Stimulated activated CD8-positive, alpha-beta memory T cell treated with anti-CD3 and anti-CD28 coated beads, Interleukin-15, amount 100 ng/mL, for 1 hour (primary cell): ENCODE data around the gene SPARCL1.
"Not testable (repeated sequence)": the region's sequence is repeated elsewhere in the genome, so short reads cannot be mapped to it uniquely, and the experiment has no call there.

ENCODE experiments used
- DNase-seq: peaks from one replicate; pipeline ENCODE4 v3.0.0-alpha.2; 2020; ENCODE audit warnings: low read depth

SPARCL1 gene

DNA sequence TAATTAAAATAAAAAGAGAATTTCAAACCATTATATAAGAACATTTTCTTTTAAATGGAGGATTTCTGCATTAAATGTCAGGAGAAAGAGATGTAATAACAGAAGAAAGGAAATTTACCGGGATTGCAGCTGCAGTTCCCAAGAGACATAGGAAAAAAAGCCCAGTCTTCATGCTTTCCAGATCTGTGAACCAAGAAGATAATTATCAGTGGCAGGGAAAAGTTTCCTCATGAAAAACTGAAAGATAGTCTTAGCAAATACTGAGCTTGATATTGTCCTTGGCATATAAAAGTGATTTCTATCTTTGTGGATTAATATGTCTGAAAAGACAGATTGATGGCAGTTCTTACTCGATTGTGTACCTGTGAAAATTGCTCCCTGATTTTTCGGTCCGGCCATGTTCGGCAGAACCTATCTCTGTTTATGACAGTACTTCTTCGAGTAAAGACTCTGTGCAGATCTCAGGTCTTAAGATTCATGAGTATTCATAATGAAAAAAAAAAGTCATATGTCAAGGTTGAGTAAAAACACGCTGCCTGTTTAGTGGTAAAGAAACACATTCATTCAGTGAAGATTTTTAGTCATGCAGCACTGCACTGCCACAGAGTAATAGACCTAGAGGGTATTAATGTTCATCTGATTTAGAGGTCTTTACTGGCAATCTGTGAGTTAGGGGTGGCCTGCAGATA is 29.6 kb downstream of the SPARCL1 start:
- no peak for DNase-seq

DNA sequence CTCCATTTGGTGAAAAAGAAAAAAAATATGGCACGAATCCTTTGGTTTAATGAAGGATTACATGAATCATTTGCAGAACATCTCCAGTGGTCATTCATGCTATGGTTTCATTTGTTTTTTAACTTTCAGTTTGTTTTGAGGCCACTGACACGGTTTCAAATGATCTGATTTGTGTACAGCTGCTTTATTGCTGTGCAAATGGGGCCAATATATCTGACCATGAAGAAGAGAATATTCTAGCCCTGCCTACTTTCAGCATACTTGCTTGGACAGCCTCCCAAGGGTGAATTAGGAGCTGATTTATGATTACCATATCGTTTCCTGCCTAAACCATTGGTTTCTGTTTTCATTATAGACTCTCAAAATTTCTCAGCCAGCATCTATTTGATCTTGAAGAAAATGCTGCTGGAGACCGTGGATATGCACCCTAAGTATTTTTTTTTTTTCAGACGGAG is 30.7 kb downstream of the SPARCL1 start:
- no peak for DNase-seq

DNA sequence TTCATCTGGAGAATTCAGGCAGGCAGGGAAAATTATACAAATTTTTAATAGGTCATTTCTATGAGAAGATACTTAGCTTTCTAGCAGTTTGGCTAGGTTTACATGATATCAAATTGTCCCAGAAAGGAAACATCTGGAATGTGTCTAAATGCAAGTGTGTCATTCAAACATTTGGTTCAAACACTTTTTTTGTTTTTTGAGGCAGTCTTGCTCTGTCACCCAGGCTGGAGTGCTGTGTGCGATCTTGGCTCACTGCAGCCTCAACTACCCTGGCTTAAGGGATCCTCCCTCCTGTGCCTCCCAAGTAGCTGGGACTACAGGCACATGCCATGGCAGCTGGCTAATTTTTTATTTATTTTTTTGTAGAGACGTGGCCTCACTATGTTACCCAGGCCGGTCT is 31.6 kb downstream of the SPARCL1 start:
- no peak for DNase-seq

DNA sequence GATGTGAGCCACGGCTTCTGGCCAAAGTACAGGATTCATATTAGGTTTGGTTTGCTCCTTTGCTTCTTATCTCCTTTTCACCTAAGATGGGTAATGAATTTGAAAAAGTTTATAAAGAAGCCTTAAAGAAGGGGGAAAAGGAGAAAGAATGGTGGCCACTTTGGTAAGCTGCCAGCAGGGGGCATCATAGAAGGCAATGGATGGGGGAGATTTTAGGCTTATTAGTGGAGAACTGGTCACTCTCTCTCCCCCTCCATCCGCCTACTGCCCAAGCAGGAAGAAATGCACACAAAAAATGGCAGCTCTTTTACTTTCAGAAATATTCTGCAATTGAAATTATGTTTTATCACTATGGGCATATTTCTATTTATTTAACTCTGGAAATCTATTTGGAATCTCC is 32.0 kb downstream of the SPARCL1 start:
- DNase-seq: no peak

DNA sequence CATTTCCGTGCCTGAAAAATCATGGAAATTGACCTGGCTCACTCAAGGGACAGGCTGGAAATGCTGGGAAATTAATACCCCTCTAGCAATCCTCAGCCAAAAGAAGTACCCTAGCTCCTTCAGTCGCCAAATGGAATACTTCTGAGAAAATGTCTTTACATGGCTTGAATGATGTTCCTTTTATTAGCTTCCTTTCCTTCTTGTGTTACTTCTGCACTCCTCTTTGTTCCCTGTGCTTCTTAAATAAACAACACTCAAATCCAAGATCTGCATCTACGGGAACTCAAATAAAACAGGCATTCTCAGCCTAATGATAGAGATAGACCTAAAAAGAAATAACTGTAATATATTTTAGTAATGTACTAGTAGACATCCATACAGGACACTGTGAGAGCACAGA is 36.1 kb downstream of the SPARCL1 start:
- no peak for DNase-seq

DNA sequence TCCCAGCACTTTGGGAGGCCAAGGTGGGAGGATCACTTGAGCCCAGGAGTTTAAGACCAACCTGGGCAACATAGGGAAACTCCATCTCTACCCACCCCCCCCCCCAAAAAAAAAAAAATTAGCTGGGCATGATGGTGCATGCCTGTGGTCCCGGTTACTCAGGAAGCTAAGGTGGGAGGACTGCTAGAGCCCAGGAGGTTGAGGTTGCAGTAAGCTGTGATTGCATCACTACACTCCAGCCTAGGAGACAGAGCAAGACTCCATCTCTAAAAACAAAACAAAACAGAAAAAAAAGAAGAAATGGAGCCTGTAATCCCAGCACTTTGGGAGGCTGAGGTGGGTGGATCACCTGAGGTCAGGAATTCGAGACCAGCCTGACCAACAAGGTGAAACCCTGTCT is 37.3 kb downstream of the SPARCL1 start:
- DNase-seq: not testable (repeated sequence)

DNA sequence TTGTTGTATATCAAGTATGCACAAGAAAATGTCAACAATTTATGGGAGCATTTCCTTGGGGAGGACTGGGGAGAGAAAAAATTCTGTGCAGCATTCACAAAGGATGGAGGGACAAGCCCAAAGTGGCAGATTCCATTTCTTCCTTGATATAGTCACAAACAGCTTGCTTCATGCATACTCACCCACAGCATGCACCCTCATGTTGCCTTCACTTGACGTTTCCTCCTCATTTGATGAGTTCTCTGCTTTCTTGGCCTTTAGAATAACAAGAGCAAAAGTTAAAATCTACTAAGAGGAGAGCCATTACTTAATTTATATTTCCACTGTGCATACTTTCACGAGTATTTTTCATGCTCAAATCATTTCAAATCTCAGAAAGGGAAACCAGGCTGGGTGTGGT is 37.7 kb downstream of the SPARCL1 start:
- DNase-seq: no peak

DNA sequence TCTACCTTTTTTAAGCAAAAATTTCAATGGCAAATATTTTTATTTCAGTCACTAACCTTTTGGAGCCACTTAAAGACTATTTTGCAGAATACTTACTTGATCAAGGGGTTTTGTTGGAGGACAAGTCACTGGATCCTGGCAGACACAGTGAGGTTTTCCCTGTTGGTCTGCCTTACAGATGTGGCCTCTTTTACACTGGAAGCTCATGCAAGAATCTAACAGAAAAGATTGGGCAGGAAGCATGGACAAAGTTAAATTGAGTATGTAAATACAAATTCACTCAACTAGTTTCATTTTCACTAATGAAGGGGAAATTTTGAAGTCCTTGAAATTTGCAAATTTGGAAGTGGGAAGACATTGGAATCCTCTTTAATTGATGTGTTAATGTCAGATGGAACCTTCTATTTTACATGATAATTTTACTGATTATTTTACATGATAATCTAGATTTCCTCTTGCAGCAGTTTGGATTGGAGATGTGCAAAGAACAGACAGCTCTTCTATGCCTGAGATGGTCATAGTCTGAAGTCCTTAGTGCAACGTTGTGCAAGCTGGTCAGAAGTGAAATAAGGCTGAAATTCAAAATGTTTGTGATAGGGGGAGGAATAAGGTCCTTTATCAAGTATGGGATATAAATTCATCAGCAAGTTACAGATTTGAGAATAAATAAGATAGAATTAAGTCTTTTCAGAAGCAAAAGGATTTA is 38.4 kb downstream of the SPARCL1 start:
- no peak for DNase-seq

DNA sequence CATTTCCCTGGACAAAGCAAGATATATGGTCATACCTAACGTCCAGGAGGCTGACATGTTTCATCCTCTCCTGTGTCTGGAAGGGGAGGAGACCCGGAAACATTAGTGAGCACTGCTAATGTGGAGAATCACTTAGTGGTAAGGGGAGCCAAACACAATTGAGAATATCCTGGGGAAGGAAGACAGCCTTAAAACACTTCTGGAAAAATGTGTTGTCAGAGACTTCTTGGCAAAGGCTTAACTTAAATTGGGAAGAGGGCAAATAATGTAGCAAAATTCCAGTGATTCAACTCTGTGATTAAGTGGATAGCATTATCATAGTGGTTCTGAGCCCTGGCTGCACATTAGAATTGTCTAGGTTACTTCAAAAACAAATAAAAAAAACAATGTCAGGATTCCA is 39.5 kb downstream of the SPARCL1 start:
- DNase-seq: no peak

DNA sequence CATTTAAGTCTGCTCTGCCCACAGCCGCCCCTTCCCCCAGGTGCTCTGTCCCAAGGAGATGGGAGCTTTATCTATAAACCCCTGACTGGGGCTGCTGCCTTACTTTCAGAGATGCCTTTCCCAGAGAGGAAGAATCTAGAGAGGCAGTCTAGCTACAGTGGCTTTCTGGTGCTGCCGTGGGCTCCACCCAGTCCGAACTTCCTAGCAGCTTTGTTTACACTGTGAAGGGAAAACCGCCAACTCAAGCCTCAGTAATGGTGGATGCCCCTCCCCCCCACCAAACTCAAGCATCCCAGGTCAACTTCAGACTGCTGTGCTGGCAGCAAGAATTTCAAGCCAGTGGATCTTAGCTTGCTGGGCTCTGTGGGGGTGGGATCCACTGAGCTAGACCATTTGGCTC is 40.5 kb downstream of the SPARCL1 start:
- not testable (repeated sequence) for DNase-seq

DNA sequence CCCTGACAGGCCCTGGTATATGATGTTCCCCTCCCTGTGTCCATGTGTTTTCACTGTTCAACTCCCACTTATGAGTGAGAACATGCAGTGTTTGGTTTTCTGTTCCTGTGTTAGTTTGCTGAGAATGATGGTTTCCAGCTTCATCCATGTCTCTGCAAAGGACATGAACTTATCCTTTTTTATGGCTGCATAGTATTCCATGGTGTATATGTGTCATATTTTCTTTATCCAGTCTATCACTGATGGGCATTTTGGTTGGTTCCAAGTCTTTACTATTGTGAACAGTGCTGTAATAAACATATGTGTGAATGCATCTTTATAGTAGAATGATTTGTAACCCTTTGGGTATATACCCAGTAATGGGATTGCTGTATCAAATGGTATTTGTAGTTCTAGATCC is 45.9 kb downstream of the SPARCL1 start:
- not testable (repeated sequence) for DNase-seq

DNA sequence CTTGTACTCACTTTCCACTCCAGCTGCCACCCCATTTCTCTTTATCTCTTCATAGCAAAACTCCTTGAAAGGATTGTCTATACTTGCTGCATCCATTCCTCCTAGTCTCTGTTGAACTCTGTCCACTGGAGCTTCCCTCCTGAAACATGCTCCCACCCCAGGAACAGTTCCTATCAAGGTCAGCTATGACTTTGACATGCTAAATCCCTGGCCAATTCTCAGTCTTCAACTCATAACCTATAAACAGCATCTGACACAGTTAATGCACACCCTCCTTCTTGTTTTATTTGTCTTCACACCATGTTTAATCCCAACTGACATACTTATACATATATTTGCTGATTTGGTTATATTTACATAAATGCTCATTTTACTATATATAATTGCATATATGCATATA is 47.8 kb downstream of the SPARCL1 start:
- DNase-seq: no peak

DNA sequence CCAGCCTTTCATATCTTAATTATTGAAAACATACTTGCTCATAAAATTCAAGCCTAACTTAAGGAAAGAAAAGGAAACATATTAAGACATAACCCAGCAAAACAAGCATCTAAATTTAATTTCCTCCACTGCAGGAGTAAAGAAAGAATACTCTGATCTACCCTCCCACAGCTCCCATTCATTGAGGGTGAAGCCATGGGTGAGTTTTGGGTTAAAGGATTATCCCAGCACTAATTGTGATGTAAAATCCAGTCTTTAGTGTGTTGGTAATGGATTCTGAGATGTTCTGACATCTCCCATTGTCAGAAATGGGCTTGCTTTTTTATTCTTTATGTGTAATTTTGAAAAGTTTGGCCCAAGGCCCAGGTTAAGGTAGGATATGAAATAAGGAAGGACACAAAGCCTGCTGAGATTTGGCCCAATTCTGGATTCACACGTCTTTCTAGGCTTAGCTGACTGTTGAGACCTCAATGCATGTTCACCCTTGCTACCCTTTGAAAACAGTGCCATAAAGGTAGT is 50.4 kb downstream of the SPARCL1 start:
- DNase-seq: no peak

DNA sequence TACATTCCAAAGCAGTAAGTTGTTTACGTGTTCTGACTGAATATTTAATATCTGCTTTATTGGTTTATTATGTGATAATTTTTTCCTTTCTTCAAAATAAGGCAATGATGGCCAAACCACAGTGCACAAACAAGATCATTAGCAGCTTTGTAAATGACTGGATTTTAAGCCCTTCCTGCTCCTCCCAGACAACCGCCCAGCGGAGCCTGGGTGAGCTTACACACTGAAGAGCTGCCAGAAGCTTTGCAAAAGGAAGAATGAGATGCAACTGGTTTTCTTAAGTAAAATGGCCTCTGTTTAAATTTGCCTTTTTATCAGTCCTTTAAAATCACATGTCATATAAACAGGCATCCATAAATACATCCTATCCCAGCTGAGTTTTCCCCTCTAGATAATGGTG is 52.2 kb downstream of the SPARCL1 start:
- no peak for DNase-seq

DNA sequence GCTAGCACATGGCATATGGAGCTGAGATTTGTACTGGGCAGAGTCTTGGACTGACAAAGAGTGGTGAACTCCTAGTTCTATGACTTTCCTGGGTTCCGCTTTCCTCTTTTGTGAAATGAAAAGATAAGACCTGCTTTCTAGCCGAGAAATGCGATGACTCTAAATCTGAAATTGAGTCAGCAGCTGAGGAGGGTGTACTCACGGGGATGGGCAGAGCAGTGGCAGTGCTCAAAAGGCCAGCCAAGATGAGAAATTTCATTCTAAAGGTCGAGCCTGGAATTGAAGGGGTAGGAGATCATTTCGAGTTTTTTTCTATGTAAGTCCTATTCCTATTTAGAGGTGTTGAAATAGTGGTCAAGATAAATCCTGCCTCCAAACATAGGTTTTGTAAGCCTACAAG is 59.8 kb downstream of the SPARCL1 start:
- DNase-seq: no peak

DNA sequence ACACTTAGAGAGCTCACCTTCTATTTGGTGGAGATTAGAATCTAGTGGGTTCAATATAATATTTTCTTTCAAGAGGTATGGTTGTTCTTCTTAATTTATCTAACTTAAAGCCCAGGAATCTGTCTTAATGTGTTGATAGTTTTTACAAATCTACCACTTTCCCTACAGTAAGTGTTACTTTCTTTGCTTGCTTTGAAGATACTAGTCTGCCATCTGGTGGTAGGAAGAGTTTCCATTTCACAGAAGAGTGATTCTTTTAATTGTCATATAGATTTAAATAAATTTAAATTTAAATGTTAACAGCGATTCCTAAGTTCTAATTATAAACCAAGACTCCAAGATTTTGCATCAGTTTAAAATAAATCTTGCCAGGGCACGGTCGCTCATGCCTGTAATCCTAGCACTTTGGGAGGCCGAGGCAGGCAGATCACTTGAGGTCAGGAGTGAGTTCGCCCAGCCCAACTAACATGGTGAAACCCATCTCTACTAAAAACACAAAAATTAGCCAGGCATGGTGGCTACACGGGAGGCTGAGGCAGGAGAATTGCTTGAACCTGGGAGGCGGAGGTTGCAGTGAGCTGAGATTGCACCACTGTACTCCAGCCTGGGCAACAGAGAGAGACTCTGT is 63.3 kb downstream of the SPARCL1 start:
- DNase-seq: no peak

DNA sequence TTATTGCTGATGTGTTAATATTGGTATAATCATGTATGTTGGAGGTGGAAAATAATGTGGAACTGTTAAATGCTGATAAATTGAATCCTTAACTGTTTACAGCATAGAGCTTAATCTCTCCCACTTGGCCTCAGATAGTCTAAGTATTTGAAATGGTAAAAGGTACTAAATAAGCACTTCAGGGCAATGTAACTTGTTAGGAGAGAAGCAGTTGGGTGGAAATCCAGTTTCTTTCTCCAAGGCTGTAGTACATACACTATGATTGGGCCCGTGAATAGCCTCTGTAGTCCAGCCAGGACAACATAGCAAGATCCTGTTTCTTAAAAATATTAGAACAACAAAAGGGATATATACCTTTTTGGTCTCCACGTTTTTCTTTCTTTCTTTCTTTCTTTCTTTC is 67.1 kb downstream of the SPARCL1 start:
- DNase-seq: no peak

DNA sequence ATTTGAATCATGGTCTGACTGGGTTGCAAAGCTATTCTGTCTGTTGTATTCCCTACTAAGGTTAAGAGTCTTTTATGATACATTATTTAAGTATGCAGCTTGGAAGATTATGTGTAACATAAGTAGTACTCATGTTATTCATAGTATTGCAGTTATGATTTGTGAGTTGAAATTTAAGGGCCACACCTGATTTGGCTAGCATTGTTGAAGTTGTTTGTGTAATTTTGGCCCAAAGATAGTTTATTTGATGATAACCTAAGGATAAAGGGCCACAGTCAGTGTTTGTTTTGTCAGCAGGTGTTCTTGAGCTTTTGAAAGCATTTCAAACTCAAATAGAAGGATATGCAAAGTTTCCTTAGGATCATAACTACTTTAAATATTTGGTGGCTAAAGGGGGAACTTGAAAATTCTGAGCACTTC is 67.9 kb downstream of the SPARCL1 start:
- no peak for DNase-seq

DNA sequence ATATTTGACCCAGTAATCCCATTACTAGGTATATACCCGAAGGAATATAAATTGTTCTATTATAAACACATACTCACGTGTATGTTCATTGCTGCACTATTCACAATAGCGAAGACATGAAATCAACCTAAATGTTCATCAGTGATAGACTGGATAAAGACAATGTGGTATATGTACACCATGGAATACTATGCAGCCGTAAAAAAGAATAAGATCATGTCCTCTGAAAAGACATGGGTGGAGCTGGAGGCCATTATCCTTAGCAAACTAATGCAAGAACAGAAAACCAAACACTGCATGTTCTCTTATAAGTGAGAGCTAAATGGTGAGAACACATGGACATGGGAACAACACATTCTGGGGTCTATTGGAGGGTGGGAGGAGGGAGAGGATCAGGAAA is 70.3 kb downstream of the SPARCL1 start:
- no peak for DNase-seq

DNA sequence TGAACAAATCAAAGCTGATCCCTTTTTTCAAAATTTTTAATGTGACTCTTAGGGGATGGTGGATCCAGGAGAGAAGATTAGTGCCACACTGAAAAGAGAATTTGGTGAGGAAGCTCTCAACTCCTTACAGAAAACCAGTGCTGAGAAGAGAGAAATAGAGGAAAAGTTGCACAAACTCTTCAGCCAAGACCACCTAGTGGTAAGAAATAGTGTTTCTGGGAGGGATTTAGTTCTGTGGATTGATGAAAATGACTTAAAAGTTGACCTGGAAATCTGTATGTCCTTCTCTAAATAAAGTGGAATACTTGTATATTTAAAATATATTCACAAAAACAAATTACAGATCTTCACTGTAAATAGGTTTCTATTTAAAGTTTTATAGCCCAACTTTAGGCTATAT is 77.6 kb downstream of the SPARCL1 start:
- no peak for DNase-seq

DNA sequence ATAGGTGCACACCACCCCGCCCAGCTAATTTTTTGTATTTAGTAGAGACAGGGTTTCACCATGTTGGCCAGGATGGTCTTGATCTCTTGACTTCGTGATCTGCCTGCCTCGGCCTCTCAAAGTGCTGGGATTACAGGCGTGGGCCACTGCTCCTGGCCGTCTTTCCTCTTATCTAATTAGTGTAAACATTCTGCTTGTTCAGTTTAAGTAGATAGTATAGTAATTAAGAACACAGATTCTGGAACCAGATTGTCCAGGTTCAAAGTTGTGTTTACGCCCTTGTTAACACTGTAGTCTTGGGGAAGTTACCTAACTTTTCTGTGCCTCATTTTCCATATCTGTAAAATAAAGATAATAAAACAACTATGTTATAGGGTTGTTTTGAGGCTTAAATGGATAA is 82.8 kb downstream of the SPARCL1 start:
- DNase-seq: not testable (repeated sequence)

DNA sequence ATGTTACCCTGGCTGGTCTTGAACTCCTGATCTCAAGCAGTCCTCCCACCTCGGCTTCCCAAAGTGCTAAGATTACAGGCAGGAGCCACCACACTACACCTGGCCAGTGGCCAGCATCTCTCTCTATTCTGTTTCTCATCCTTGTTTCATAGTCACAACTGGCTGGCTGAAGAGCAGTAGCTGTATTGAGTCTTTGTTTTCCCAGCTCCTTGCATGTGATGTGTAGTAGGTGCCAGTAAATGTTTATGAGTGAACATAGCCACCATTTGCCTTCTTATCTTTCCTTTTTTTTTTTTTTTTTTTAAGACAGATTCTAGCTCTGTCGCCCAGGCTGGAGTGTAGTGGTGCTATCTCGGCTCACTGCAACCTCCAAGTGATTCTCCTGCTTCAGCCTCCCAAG is 83.2 kb downstream of the SPARCL1 start:
- DNase-seq: no peak

DNA sequence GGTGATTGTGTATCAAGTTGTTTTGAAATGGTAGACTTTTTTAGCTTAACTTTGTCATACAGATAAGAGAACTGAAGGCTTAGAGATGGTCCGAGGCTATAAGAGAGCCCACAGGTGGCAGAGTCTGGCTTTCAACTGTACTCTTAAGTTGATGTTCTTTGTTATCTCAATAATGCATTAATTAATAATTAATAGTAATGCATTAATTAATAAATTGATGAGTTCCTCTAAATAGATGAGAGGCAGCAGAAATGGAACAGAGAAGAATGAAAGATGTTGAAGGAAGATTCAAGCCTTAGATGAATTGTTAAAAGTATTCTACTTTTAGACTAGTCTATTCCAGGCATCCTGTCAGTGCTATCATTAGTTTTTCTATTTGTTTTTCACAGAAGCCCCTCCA is 84.4 kb downstream of the SPARCL1 start:
- no peak for DNase-seq
